Right renal pelvis (tissue), 4 donors: Measurements from ENCODE around the gene KBTBD12. TPM values are rescaled to one million over a fixed set of nuclear protein-coding genes. Genes with fewer than 3 reads are reported as not detected.
A peak's percentile ranks its signal among the peaks of the same experiment; 100 is the strongest.
"Not testable (repeated sequence)": the region's sequence is repeated elsewhere in the genome, so short reads cannot be mapped to it uniquely, and the experiment has no call there.

Experiments used
- DNase-seq, 4 donors: peaks; one replicate each; pipeline ENCODE4 v3.0.0-alpha.2; 2013; ENCODE audit warnings: low read depth in 4 of 4, low spot score in 3 of 4, missing footprints in 1 of 4
- polyA plus RNA-seq, 4 donors: library from polyadenylated mRNA; unstranded; fragments of 120-200 nt; gene quantifications; one replicate each; pipeline ENCODE4 v1.2.1, GENCODE V29; 2013; ENCODE audit not compliant: insufficient read length in 4 of 4

The KBTBD12 gene, protein sequence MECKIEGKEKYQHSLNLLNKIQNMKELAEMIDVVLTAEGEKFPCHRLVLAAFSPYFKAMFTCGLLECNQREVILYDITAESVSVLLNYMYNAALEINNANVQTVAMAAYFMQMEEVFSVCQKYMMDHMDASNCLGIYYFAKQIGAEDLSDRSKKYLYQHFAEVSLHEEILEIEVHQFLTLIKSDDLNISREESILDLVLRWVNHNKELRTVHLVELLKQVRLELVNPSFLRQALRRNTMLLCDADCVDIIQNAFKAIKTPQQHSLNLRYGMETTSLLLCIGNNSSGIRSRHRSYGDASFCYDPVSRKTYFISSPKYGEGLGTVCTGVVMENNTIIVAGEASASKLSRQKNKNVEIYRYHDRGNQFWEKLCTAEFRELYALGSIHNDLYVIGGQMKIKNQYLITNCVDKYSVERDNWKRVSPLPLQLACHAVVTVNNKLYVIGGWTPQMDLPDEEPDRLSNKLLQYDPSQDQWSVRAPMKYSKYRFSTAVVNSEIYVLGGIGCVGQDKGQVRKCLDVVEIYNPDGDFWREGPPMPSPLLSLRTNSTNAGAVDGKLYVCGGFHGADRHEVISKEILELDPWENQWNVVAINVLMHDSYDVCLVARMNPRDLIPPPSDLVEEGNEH
- 1 to 10 TPM; 1.1 to 1.6 (median 1.2) TPM for polyA plus RNA-seq

DNA sequence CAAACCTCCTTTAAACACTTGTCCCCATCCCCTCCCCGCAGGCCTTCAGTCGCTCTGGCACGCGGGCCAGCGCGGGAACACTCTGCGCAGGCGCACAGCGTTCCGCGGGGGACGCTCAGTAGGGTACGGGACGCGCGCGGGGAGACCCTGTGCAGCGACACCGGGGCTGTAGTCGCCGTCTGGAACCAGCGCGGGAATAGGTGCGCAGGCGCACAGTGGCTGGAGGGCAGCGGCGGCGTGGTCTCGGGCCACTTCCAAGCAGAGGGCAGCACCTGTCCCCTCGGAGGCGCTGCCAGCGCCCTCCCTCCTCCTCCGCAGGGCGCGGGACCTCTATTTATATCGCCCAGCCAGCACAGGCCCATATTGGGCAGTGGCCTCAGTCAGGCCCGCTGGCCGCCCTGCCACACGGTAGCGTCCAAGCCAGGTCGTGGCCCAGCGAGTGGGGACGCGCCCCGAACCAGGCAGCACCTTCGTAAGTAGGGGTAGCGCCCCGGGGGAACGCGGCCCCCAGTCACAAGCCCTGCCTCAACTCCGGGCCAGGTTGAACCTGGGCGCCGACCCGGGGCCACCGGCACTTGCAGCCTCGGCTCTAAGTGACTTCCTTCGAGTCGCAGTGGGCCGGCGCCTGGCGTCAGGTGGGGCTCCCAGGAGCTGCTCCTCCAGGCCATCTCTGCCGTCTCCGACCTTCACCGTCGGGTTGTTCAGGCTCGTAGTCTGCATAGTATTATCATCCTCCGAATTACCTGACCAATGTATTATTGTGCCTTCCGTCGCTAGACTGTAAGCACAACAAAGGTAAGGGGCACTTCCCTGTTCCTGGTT lies at the start of gene KBTBD12:
KBTBD12 (plus strand) TSS at position 118 of the 822 bp plus-strand sequence. CDS start 7,830 bp downstream, outside the sequence.
- peak in 2 of 4 donors; percentile 22 to 29 for DNase-seq

DNA sequence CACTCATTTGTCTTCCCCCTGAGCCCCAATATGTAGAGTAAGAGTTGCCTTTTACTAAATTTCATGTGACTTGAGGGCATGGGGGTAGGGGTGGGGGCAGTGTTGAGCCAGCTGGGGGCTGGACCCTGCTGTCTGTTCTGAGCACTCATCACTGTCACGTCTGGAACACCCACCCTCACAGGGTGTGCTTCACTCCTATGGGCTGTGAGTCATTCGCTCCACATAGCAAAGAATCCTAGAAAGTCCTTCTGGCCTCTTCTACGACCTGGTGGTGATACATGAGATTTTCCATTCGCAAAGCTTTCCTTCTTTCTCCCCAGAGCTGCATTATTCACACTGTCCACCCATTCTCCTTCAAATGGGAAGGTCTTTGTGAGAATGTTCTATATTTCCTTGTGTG lies 49.1 kb upstream of the KBTBD12 start:
- DNase-seq, result no peak

DNA sequence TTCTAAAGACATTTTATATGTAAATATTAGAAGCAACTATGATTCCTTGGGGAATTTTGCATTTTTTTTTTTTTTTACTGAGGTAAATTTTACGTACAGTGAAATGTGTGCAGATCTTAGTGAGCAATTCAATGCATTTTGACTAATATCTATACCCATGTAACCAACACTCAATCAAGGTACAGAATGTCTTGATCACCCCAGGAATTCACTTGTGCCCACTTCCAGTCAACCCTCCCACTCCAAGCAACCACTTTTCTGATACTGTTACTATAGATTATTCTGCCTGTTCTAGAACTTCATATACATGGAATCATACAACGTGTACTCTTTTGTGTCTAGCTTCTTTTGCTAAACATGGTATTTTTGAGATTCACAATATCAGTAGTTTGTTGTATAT lies 47.6 kb upstream of the KBTBD12 start:
- no peak for DNase-seq

DNA sequence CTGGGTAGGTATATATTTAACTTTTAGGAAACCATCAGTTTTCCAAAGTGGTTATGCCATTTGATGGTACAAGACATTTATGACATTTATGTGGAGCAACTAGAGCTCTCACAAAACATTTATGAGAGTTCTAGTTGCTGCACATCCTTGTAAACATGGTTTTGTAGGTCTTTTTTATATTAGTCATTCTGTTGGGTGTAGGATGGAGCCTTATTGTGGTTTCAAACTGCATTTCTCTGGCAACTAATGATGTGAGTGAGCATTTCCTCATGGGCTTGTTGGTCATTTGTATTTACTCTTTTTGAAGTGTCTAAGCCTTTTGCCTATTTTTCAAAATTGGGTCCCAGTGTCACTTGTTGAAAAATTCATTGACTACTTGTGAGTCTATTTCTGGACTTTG lies 47.0 kb upstream of the KBTBD12 start:
- no peak for DNase-seq

DNA sequence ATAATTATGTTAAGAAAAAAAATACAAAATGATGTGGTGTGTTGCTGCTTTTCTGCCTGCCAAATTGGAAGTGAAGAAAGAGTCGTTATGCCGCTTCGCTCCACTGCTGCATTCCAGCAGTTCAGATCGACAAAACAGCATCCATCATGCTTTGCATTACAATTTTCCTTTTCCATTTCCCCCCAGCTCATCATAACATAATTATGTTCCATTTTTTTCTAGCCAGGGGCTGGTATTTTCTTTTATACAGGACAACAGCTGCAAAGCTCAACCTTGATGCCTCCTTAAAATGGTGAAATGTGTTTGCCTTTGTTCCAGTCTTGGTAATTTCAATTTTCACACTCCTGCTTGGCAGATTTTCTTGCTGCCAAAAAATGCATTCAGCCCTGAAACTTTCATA lies 44.9 kb upstream of the KBTBD12 start:
- DNase-seq, result no peak

DNA sequence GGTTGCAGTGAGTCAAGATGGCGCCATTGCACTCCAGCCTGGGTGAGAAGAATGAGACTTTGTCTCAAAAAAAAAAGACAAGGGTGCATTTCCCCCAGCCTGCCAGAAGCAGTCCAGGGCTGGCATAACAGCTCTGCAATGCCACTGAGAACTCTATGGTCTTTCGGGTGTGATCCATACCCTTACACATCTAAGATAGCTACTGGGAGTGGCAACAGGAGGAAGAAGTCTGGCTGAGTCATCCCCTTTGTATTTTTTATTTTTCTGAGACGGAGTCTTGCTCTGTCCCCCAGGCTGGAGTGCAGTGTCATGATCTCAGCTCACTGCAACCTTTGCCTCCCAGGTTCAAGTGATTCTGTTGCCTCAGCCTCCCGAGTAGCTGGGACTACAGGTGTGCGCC lies 40.9 kb upstream of the KBTBD12 start:
- DNase-seq, result not testable (repeated sequence)

DNA sequence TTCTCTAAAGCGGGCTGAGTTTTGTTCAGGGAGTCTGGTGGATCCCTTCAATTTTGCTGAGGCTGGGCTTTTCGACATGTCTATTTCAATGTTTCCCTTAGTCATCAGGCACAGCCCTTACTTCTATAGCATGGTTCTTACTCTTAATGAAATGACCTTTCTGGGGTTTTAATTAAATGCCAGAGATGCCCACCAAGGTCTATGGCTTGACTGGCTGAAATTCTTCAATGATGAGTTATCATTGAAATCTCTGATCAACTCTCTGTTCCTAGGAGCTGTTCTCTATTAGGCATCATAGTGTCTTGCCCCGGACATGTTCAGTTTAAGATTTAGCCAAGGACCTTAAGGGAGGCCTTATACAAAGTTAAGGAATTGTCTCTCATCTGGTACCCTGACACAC lies 33.4 kb upstream of the KBTBD12 start:
- DNase-seq, result no peak

DNA sequence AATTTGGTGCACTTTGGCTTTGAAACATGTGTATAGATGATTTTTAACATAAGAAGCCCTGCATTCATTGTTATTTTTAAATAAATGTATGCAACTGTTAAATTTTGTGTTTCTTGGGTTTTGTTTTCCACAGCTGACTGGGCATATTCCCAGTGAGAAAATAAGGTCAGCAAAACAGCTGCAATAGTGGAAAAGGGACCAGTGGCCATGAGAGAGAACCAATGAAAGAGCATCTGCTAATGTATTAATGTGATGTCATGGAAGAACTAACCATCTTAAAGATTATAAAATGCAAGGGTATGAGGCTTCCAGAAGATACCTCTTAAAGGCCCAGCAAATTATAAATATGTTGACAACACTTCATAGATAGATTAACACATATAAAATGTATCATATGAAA lies 31.0 kb upstream of the KBTBD12 start:
- no peak for DNase-seq

DNA sequence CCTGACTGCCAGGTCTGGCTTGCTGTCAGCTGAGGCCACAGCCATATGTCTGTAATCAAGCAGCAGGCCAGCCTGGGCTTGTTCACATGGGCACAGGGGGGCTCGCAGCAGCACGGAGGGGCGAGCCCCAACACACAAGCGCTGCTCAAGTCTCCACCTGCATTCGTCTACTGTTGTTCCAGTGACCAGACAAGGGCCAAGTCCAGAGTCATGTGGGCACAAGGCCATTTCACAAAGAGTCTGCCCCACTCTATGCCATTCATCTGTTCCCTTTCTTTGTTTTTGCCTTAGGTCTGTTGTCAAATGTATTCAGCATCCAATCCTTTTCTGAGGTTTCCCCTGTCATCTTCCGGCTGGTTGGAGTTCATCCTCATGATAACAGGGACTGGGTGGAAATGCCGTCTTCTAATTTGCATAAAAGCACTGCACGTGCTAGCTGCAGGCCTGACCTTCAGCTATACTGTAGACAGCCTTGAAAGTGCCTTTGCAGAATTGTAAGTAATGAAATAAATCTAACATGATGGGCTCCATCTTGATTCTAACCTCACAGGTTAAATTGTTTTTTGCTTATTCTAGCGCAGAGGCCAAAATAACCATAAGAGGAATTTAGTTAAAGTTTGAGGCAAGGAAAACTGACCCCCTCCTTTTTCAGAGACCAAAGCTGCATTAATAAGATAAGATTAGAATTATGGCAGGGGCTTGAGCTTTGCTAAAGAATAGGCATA lies 28.6 kb upstream of the KBTBD12 start:
- peak in 2 of 4 donors; percentile 38 for DNase-seq

DNA sequence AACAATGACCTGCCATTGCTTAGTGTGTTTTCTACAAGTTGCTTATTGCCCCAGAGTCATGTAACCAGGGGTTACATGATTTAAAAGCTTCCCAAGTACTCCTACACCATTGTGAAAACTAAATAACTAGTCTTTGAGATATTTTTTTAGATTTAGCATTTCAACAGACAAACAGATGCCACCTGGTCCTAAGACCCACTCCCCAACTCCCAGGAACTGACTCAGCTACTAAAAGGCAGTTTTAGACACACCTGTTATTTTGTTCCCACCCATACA lies 28.1 kb upstream of the KBTBD12 start:
- DNase-seq, result no peak

DNA sequence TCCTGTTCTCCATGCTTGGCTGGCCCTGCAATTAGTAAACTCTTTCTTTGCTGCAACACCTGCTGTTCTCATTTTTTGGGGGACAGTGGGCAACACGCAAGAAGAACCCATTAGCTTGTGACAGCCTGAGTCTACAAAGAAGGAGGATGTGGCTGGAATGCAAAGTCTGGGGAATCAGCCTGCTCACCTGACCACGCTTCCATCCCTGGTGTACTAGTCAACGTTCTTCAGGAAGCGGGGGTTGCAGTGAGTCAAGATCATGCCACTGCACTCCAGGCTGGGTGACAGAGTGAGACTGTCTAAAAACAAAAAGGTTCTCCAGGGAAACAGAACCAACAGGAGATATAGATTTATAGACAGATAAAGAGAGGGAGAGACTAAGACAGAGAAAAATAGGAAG lies 27.7 kb upstream of the KBTBD12 start:
- no peak for DNase-seq

DNA sequence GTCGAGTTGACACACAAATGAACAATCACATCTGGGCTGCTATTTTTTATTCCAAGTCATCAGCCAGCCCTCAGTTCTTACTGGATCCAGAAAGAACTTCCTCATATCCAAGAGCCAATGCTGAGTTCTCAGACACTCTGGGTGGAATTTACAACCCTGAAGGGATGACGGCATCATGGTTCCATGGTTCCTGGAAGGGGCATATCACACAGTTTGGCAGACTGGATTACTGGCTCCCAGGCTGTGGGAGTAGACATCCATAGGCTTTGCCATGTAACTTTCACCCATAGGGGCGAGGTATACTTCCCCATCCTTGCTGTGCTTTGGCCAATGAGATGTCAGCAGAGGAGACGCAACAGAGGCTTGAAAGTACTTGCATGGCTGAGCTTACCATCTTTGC lies 26.9 kb upstream of the KBTBD12 start:
- no peak for DNase-seq

DNA sequence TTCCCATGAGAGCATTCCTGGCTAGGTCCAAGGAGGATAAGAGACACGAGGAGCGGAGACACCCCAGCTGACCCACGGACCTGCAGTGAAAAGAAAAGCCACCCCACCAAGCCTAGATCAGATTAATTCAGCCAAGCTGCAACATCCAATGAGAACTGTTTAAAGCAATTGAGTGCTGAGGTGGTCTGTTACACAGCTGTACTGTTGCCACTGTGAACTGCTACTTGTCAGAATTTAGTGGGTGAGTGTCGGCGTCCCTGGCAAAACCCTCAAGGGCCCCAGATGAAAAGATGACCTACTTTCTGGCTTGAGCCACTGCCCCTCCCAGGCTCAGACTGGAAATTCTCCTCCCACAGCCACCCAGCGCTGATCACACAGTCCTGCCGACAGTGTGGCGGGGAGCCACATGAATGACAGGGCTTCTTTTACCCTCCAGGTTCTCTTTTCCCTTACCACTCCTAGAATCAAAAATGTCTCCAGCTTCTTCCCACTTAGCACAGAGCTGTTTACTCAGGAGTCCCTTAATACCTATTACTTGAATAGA lies 26.4 kb upstream of the KBTBD12 start:
- no peak for DNase-seq

DNA sequence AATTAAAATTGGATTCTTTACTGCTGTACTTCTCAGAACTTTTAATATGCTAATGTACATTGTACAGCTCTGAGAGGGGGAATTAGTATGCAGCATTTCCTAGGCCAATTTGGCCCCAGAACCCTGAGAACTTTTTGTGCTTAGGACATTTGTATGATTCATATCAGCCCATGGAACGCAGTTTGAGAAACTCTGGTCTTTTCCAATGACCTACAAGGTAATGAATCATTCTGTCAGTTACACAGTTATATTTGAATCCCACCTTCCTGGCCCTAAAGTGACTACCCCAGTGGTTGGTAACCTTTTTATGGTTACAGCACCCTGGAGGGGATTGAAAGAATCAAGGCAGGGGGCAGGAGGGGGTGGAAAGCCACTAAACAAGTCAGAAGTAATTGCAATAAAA lies 25.6 kb upstream of the KBTBD12 start:
- peak in 2 of 4 donors; percentile 20 to 28 for DNase-seq

DNA sequence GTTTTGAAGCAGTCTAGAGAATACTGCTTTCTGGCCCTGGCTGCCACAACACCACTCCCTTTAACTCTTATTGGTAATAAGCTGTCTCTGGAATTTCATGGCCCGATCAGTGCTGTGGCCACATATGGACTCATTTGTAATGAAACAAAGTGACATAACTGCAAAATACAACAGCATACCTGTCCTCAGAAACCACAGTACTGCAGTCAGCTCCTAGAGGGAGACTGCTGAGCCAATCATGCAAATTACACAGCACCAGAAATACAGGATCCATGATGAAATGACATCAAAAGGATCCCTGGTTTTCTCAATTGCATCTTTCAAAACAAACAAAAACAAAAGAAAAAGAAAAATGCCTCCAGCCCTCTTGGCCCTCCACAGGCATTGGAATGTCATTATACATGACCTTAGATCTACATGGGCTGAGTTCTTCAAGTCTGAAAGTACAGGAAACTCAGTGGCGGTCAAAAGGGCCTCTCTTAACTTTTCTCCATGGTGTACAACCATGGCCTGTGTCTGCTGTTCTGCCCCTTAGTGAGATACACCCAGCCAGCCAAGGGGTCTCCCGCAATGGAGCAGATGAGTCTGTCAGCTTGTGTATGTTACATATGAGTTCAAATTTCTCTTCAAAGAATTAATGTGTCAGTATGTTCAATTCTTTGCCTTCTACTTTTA lies 24.9 kb upstream of the KBTBD12 start:
- DNase-seq, result no peak

DNA sequence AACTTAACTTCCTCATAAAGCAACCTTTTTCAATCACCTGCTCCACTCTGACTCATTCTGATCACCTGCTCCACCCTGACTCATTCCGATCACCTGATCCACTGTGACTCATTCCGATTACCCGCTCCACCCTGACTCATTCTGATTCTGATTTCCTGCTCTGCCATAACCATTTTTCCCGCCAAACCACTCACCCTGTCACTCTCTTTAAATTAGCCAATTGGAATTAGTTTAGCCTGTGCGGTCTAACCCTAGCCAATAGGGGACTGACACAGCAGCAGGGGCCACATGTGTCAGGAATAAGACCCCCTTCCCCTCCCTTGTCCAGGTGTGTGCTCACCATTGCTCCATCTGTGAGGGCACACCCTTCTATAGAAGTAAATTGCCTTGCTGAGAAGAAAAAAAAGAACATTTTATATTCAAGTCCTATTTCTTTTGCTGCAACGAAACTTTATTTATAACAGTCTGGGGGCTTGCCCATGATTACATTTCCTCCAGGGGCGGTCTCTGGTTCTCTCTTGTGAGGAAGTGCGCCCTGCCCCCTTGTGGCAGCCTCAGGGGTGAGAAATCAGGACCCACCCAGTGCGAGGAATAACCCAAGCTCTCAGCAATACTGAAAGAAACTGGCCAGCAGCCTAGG lies 24.3 kb upstream of the KBTBD12 start:
- not testable (repeated sequence) for DNase-seq

DNA sequence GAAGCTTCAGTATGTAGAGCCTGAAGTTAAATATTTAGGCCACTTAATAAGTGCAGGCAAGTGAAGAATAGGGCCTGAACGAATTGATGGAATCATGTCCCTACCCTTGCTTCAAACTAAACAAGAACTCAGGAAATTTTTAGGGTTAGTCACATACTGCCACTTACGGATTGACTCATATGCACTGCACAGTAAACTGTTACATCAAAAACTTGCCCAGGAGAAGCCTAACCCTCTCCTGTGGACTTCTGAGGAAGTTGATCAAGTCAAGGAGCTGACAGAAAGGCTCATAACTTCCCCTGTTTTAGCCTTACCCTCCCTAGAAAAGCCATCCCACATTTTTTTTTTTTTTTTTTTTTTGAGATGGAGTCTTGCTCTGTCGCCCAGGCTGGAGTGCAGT lies 20.6 kb upstream of the KBTBD12 start:
- no peak for DNase-seq

DNA sequence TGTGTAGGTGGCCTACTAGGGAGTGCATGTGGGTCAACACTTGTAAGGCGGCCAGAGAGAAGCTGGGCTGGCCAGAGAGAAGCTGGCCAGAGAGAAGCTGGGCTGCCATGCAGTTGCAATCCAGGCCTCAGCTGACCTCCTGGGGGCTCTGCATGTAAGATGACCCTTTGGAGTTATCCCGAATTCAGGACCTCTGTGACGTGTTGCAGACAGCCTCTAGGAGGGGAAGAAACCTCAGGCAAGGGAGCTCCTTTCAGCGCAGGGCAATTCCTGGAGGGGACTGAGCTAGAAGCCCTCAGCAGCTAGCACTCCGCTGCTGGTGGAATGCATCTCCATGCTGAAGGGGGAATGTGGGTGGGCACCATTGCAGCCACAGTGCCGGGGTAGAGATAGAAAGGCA lies 15.8 kb upstream of the KBTBD12 start:
- DNase-seq, result no peak

DNA sequence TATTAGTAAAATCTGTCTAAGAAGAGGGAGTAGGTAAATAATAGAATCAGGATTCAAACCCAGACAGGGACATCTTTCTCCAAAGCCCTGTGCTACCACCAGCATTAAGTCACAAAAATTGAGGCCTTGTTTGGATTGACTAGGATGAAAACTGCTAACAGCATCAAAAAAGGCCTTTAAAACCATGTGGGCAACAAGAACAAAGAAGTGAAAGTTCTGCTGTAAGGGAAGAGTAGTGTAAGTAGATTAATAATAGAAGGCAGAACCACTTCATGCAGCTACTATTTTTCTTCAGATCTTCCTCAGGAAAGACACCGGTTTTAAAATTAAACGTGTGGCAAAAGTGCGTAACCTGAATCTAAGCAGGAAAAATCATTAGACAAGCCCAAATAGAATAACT lies 15.3 kb upstream of the KBTBD12 start:
- no peak for DNase-seq

DNA sequence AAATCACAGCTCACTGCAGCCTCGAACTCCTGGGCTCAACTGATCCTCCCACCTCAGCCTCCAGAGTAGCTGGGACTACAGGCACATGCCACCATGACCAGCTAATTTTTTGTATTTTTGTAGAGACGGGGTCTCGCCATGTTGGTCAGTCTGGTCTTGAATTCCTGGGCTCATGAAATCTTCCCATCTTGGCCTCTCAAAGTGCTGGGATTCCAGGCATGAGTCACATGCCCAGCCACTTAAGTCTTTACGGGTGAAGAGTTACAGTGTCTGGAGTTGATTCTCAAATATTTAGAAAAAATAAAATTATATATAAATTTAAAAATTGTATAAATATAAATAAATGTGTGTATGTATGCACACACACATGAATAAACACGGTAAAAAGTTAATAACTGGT lies 14.5 kb upstream of the KBTBD12 start:
- no peak for DNase-seq
